ENCODE results near the gene CCRL2. TPM values are rescaled to one million over a fixed set of nuclear protein-coding genes. Genes with fewer than 3 reads are reported as not detected.
"Not testable (repeated sequence)": the region's sequence is repeated elsewhere in the genome, so short reads cannot be mapped to it uniquely, and the experiment has no call there.

CCRL2 gene
- total and polyA plus RNA-seq, 2 of the 8 experiments (the other 6 are each of a cell fraction or from before 2014, with no cell fraction given) = not detected

DNA sequence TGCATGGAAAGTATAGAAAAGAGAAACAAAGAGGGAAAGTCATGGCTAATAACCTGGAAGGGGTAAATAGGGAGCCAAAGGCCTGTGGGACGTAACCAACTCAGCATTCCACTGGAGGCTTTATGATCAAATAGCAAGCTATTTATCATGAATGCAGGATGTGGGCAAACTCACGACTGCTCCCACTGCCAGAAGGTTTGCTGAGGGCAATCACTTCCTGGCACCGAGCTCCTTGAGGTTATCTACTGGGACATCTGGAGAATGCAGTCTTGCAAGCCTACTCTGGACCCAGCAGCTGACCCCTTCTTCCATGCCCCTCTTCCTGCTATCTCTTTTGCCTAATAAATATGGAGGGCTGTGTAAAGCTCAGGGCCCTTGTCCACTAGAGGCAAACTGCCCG is 19.4 kb downstream of the CCRL2 start:
- H2BK15ac ChIP-seq (ENCODE audit: low read length); H3K23ac ChIP-seq (ENCODE audit: insufficient read length); H3K9ac ChIP-seq (replicated peaks in 1 of 4; ENCODE audit: extremely low read depth in 1 of 4, low read depth in 3 of 4, low read length in 3 of 4); H3K23me2 ChIP-seq (ENCODE audit: low read depth, low read length); H2BK5ac ChIP-seq (ENCODE audit: low read depth, low read length); H3K14ac ChIP-seq (ENCODE audit: insufficient read length); H3K4me2 ChIP-seq (ENCODE audit: insufficient read depth in 1 of 2, low read depth in 2 of 2, low read length in 2 of 2); H2BK20ac ChIP-seq (ENCODE audit: low read length); H3K36me3 ChIP-seq (ENCODE audit: control insufficient read depth in 2 of 4, insufficient read depth in 4 of 4, low read length in 3 of 4); H2BK12ac ChIP-seq (ENCODE audit: low read depth, low read length); DNase-seq (ENCODE audit: low read depth in 1 of 2, low spot score in 2 of 2); H2AK5ac ChIP-seq (ENCODE audit: low read depth, low read length); FAIRE-seq; H4K91ac ChIP-seq (replicated peaks; ENCODE audit: insufficient read length, low read length); H3K27ac ChIP-seq (ENCODE audit: low read depth, low read length); H3K9me3 ChIP-seq (ENCODE audit: insufficient read depth in 2 of 2, low read depth in 1 of 2, low read length in 1 of 2); H3K4me1 ChIP-seq (replicated peaks in 1 of 4; ENCODE audit: control insufficient read depth in 3 of 4, insufficient read depth in 4 of 4, low read length in 3 of 4); H3K4me3 ChIP-seq (ENCODE audit: extremely low read depth in 1 of 4, insufficient read depth in 2 of 4, low read depth in 3 of 4, low read length in 4 of 4); H2BK120ac ChIP-seq (replicated peaks; ENCODE audit: low read depth, low read length); H3K56ac ChIP-seq (replicated peaks; ENCODE audit: insufficient read length, low read depth, low read length); H3K18ac ChIP-seq (ENCODE audit: extremely low read depth, low read length); H3K27me3 ChIP-seq (replicated peaks in 1 of 4; ENCODE audit: control insufficient read depth in 3 of 4, extremely low read depth in 1 of 4, insufficient read depth in 3 of 4, low read length in 3 of 4); POLR2A ChIA-PET (ENCODE audit: partially characterized antibody); H4K5ac ChIP-seq (ENCODE audit: insufficient read length, low read depth, low read length); H3K79me2 ChIP-seq (ENCODE audit: control insufficient read depth in 1 of 2, insufficient read depth in 2 of 2, low read length in 2 of 2); H3K4ac ChIP-seq (replicated peaks; ENCODE audit: insufficient read length, low read depth, low read length); H4K20me1 ChIP-seq (replicated peaks in 1 of 2; ENCODE audit: control insufficient read depth in 1 of 2, insufficient read depth in 2 of 2, low read length in 2 of 2); H4K8ac ChIP-seq (ENCODE audit: extremely low read depth, insufficient read depth, low read length); H3K79me1 ChIP-seq (ENCODE audit: low read depth, low read length): not testable (repeated sequence)
- 84% methylated on average over 4 of the region's 4 CpGs; no CpG with 5 or more reads in 1 of the 2 experiments for WGBS, 2 experiments (ENCODE audit: extremely low coverage in 1 of 2, insufficient coverage in 1 of 2, insufficient read length in 1 of 2, insufficient replicate concordance in 2 of 2, low coverage in 1 of 2, low lambda C conversion rate in 2 of 2, missing lambda C conversion rate in 1 of 2)
- 0 out of 2 replicates have a peak overlapping the region, but pooled peaks have one; percentile 38 for H2AFZ ChIP-seq (ENCODE audit: low read length)
- CTCF ChIA-PET (ENCODE audit: partially characterized antibody) = interaction anchor here (0.7 to 4.6 kb wide), 12 partner anchors 13 to 348 kb away, joined by 3 to 31 read pairs (median 5); partner anchors contain the start of genes CCR5, CCR5AS and CCRL2

Measured in H1 (cell line).